HepG2 (cell line): ENCODE data around the gene IL31. TPM values are rescaled to one million over a fixed set of nuclear protein-coding genes. Genes with fewer than 3 reads are reported as not detected.

ENCODE experiments used
- ATAC-seq: fragments of 200-7000 bp; cut with Tn5 transposase; 3 replicates; pipeline ENCODE4 v1.9.1; 2020; ENCODE audit warnings: mild to moderate bottlenecking, moderate library complexity
- BruUV-seq: library from RNA; stranded (reverse); fragments of 400-500 nt; replicated peaks from 2 replicates; lab custom pipeline; 2021; lab: Mats Ljungman, UMichigan
- CTCF ChIA-PET: fragments of 300-600 bp; formaldehyde crosslinking; extraction: SDS; loops from one replicate; lab custom pipeline; 2021; ENCODE audit warnings: low total read pairs, inconsistent platforms, low intra/inter-chr PET ratio; lab: Yijun Ruan, JAX
- POLR2A ChIA-PET: fragments of 350-600 bp; sonication (Branson Sonifier 250); formaldehyde crosslinking; loops from one replicate; lab custom pipeline; 2020; ENCODE audit warnings: antibody characterized with exemption, inconsistent platforms; lab: Yijun Ruan, JAX
- DNase-seq: peaks from one replicate; pipeline ENCODE4 v3.0.0-alpha.2; 2015; ENCODE audit warnings: low spot score
- FAIRE-seq: peaks from 3 replicates; lab custom pipeline; 2011; peaks lifted over from hg19 to GRCh38; lab: Jason Lieb, UNC
- H2AFZ ChIP-seq: one replicate; pipeline ENCODE4 v1.6.1; 2011; ENCODE audit warnings: low read length, inconsistent platforms
- H3K27ac ChIP-seq: fragments of 300-600 bp; 3 replicates; pipeline ENCODE4 v1.8.0; 2011; ENCODE audit warnings: mixed run types, mild to moderate bottlenecking, mixed read lengths, low read length, inconsistent platforms; ENCODE audit not compliant: insufficient read depth; ENCODE audit errors: extremely low read length
- H3K27me3 ChIP-seq, 2 experiments: fragments of 200-600 bp in 1 of 2; 2 replicates in 1 of 2; 3 replicates in 1 of 2; pipeline versions ENCODE4 v1.6.0 to v1.8.0; 2011; ENCODE audit warnings: low read length in 2 of 2, mild to moderate bottlenecking in 2 of 2, moderate library complexity in 2 of 2, inconsistent platforms in 1 of 2; ENCODE audit not compliant: insufficient read depth in 2 of 2, control insufficient read depth in 1 of 2
- H3K36me3 ChIP-seq, 2 experiments: fragments of 200-600 bp in 1 of 2; replicated peaks in 1 of 2; 2 replicates in 1 of 2; 3 replicates in 1 of 2; pipeline versions ENCODE4 v1.5.1 to v1.8.0; 2011; ENCODE audit warnings: low read length in 2 of 2, inconsistent platforms in 1 of 2; ENCODE audit not compliant: insufficient read depth in 2 of 2, control insufficient read depth in 1 of 2
- H3K4me1 ChIP-seq: 2 replicates; pipeline ENCODE4 v1.5.1; 2012; ENCODE audit warnings: low read length, inconsistent platforms; ENCODE audit not compliant: insufficient read depth
- H3K4me2 ChIP-seq: 2 replicates; pipeline ENCODE4 v1.6.0; 2011; ENCODE audit warnings: low read depth, low read length, inconsistent platforms
- H3K4me3 ChIP-seq, 3 experiments: fragments of 200-600 bp in 1 of 3; sonication (generic), shearing (Covaris generic) in 1 of 3; replicated peaks in 1 of 3; 2 replicates each; pipeline ENCODE4 v1.5.1; 2011 to 2016; ENCODE audit warnings: low read length in 3 of 3, inconsistent platforms in 2 of 3, low read depth in 2 of 3, mild to moderate bottlenecking in 2 of 3, control low read depth in 1 of 3, mixed read lengths in 1 of 3; ENCODE audit not compliant: insufficient read depth in 1 of 3
- H3K79me2 ChIP-seq: one replicate; pipeline ENCODE4 v1.6.1; 2011; ENCODE audit warnings: low read length, inconsistent platforms; ENCODE audit not compliant: insufficient read depth
- H3K9ac ChIP-seq: 2 replicates; pipeline ENCODE4 v1.6.0; 2011; ENCODE audit warnings: mild to moderate bottlenecking, low read depth, low read length, inconsistent platforms; ENCODE audit not compliant: insufficient read depth
- H3K9me3 ChIP-seq: 2 replicates; pipeline ENCODE4 v1.5.1; 2012; ENCODE audit warnings: mild to moderate bottlenecking, low read length
- H4K20me1 ChIP-seq: 2 replicates; pipeline ENCODE4 v1.6.0; 2011; ENCODE audit warnings: inconsistent platforms, mild to moderate bottlenecking, low read length, moderate library complexity; ENCODE audit not compliant: insufficient read depth
- AGO1 ChIP-seq: fragments of 200-400 bp; formaldehyde crosslinking; IDR thresholded peaks from 2 replicates; pipeline ENCODE4 v1.6.1; 2017; ENCODE audit warnings: mild to moderate bottlenecking, low read depth, low read length, moderate library complexity; ENCODE audit not compliant: poor library complexity, severe bottlenecking
- AGO2 ChIP-seq: fragments of 200-400 bp; formaldehyde crosslinking; optimal IDR thresholded peaks from 2 replicates; pipeline ENCODE3; 2017; ENCODE audit warnings: mild to moderate bottlenecking, low read depth, low read length, moderate library complexity
- NRL ChIP-seq: sonication (generic); formaldehyde crosslinking; IDR thresholded peaks from 2 replicates; pipeline ENCODE4 v1.5.0; 2020; ENCODE audit warnings: missing genetic modification reagents, mild to moderate bottlenecking, moderate library complexity, borderline replicate concordance
- PAF1 ChIP-seq: IDR thresholded peaks from 2 replicates; pipeline ENCODE4 v1.6.1; 2016; ENCODE audit warnings: missing genetic modification reagents, missing compliant biosample characterization
- POLR2A ChIP-seq, 2 experiments: IDR thresholded peaks; 2 replicates each; pipeline ENCODE4 v1.6.1; 2011; ENCODE audit warnings: low read depth in 2 of 2, low read length in 2 of 2, mild to moderate bottlenecking in 1 of 2, moderate library complexity in 1 of 2; ENCODE audit not compliant: insufficient read depth in 1 of 2
- POLR2AphosphoS2 ChIP-seq: IDR thresholded peaks from 2 replicates; pipeline ENCODE4 v1.6.1; 2011; ENCODE audit warnings: low read depth, low read length, improper control_type of control experiment
- RBM22 ChIP-seq: fragments of 200-400 bp; formaldehyde crosslinking; optimal IDR thresholded peaks from 2 replicates; pipeline ENCODE3; 2017; ENCODE audit warnings: mild to moderate bottlenecking, low read length, moderate library complexity
- UBTF ChIP-seq: sonication (generic); formaldehyde crosslinking; IDR thresholded peaks from 2 replicates; pipeline ENCODE4 v1.4.0; 2020; ENCODE audit warnings: mild to moderate bottlenecking, missing genetic modification reagents
- ZBTB38 ChIP-seq: sonication (generic); formaldehyde crosslinking; IDR thresholded peaks from 2 replicates; pipeline ENCODE4 v1.5.1; 2020; ENCODE audit warnings: mild to moderate bottlenecking, missing genetic modification reagents
- ZNF33B ChIP-seq: sonication (generic); formaldehyde crosslinking; IDR thresholded peaks from 2 replicates; pipeline ENCODE4 v1.5.1; 2020; ENCODE audit warnings: mild to moderate bottlenecking, missing genetic modification reagents
- ZSCAN25 ChIP-seq: sonication (generic); formaldehyde crosslinking; IDR thresholded peaks from 2 replicates; pipeline ENCODE4 v1.8.0; 2022; ENCODE audit warnings: mild to moderate bottlenecking, missing genetic modification reagents
- WGBS: methylation state at CpG from one replicate; pipeline ENCODE4 v1.1.6; 2017; ENCODE audit warnings: low lambda C conversion rate; 5-methylcytosine and 5-hydroxymethylcytosine counted together
- in situ Hi-C: cut with HindIII; loops from 2 replicates; pipeline ENCODE4 v1.10.0; 2017; ENCODE audit warnings: low pct_unique_long_range_greater_than_20kb; ENCODE audit not compliant: extremely low pct_ligation_motif_present
- intact Hi-C: fragments of 100-400 bp; cut with micrococcal nuclease; formaldehyde crosslinking; loops from one replicate; pipeline ENCODE4 v1.10.0; 2022; ENCODE audit not compliant: unreplicated experiment
- polyA plus RNA-seq, 8 experiments: library from polyadenylated mRNA; depleted of rRNA in 3 of 8; stranded (reverse) in 7 of 8; unstranded in 1 of 8; fragments of >200 nt; fragmentation: Illumina TruSeq in 4 of 8; extraction: Trizol in 4 of 8; gene quantifications; 2 replicates each; pipeline versions ENCODE4 v1.2.1 to v1.2.3, GENCODE V29; 2011 to 2016; ENCODE audit warnings: low read depth in 4 of 8, missing spikeins in 1 of 8, mixed read lengths in 1 of 8; ENCODE audit not compliant: insufficient read depth in 1 of 8
- total RNA-seq, 5 experiments: library from RNA; depleted of rRNA; stranded (reverse); fragments of >200 nt; fragmentation: Illumina TruSeq; extraction: Trizol; gene quantifications; 2 replicates each; pipeline ENCODE4 v1.2.3, GENCODE V29; 2016; ENCODE audit warnings: low read depth in 1 of 5

IL31 gene
- total and polyA plus RNA-seq, 2 of the 13 experiments (the other 11 are each of a cell fraction or from before 2014, with no cell fraction given) = not detected

- no peak overlapping the region for H3K9ac ChIP-seq
- H3K4me2 ChIP-seq = no peak overlapping the region
- in situ Hi-C loops = no loop called here
- POLR2A ChIA-PET = interaction anchor here (1.6 kb wide), 1 partner anchor 18 kb away, joined by 3 read pairs; no protein-coding TSS in a partner anchor
- WGBS = 92% methylated on average over 2 of the region's 8 CpGs
- DNase-seq = no peak
- TF ChIP-seq UBTF (CRISPR knock-in tag) = no peak
- TF ChIP-seq POLR2AphosphoS2 = 0 out of 2 replicates have a peak, but pooled peaks have one; percentile 36
- TF ChIP-seq, all 625 proteins: peak for 1
- Histone ChIP-seq H2AFZ (no peak overlapping the region), H3K36me3 (peaks cover 12 to 28% of the 10 kb centered on the region in 2 experiments), H3K4me1 (peaks cover 8% of the 10 kb centered on the region; the same call in 1 of the 2 replicates), H3K27me3 (peaks cover 6 to 29% of the 10 kb centered on the region in 2 experiments), H3K27ac (no peak overlapping the region), H3K4me3 (no peak overlapping the region), H4K20me1 (0 out of 2 replicates have a peak, but pooled peaks cover 2% of the 10 kb centered on the region), H3K9me3 (no peaks in the 10 kb centered on the region), H3K79me2 (no peaks in the 10 kb centered on the region)
- ATAC-seq (no peak), FAIRE-seq (no peak)
- intact Hi-C loops = no loop called here
- no TSS peak for BruUV-seq
- CTCF ChIA-PET = no interaction called here
Observed at GRCh38 chr12:122206976-122207375, 33.0 kb upstream of the IL31 start.

GRCh38 chr12:122206111-122206881 lies 32.3 kb upstream of the IL31 start:
- intact Hi-C loops = no loop called here
- Histone ChIP-seq H3K27ac (no peak overlapping the region), H3K9ac (no peak overlapping the region), H2AFZ (no peak overlapping the region), H3K4me2 (no peak overlapping the region), H3K27me3 (peaks cover 6 to 36% of the 10 kb centered on the region in 2 experiments), H3K9me3 (no peaks in the 10 kb centered on the region), H4K20me1 (0 out of 2 replicates have a peak, but pooled peaks cover 2% of the 10 kb centered on the region), H3K36me3 (peaks cover 10 to 21% of the 10 kb centered on the region in 2 experiments), H3K79me2 (no peaks in the 10 kb centered on the region), H3K4me3 (no peak overlapping the region), H3K4me1 (peaks cover 10% of the 10 kb centered on the region)
- POLR2A ChIA-PET = interaction anchor here (1.6 kb wide), 1 partner anchor 19 kb away, joined by 3 read pairs; no protein-coding TSS in a partner anchor
- CTCF ChIA-PET = no interaction called here
- FAIRE-seq = no peak
- in situ Hi-C loops = no loop called here
- no peak for DNase-seq
- TF ChIP-seq ZBTB38 (0 out of 2 replicates have a peak, but pooled peaks have one; percentile 39), AGO1 (peak; percentile 79), ZSCAN25 (CRISPR knock-in tag) (no peak), POLR2A (IDR thresholded peaks at IDR 0.05; ENCODE audit: insufficient read depth in 1 of 2, low read depth in 2 of 2, low read length in 2 of 2) (peak in 1 of 2 experiments; percentile 47; a peak in 1 of 4 replicates), AGO2 (peak; percentile 95), NRL (CRISPR knock-in tag) (peak; percentile 24; the same call in 1 of the 2 replicates), ZNF33B (no peak), PAF1 (CRISPR knock-in tag) (peak; percentile 84; the same call in 1 of the 2 replicates), RBM22 (peak; percentile 31)
- 90% methylated on average over 13 of the region's 27 CpGs for WGBS
- no TSS peak for BruUV-seq
- ATAC-seq = peak; percentile 10
